Measurements from ENCODE around the gene FSD2.

- TF ChIP-seq CTCF (IDR thresholded peaks at IDR 0.05; ENCODE audit: low read length) (no peak), EZH2 (IDR thresholded peaks at IDR 0.05; ENCODE audit: borderline replicate concordance, low read length) (no peak)
Measured at GRCh38 chr15:82771789-82772607, 33.9 kb downstream of the FSD2 start.
